Natural killer cell (primary cell): ENCODE measurements around the gene XRCC3. TPM values are rescaled to one million over a fixed set of nuclear protein-coding genes. Genes with fewer than 3 reads are reported as not detected.

Experiments used
- ATAC-seq, 3 donors: fragments of 150-1000 bp in 2 of 3; fragments of 200-7000 bp in 1 of 3; cut with Tn5 transposase; 1 replicate in 1 of 3; 2 replicates in 2 of 3; pipeline ENCODE4 v1.10.0; 2021; ENCODE audit warnings: mild to moderate bottlenecking in 2 of 3, moderate library complexity in 2 of 3
- DNase-seq, 2 donors: peaks; one replicate each; pipeline versions ENCODE4 v3.0.0 to v3.0.0-alpha.2; 2013 to 2021; ENCODE audit warnings: mixed read lengths in 1 of 2
- H3K27ac ChIP-seq: one replicate; pipeline ENCODE4 v1.5.1; 2013; ENCODE audit warnings: mild to moderate bottlenecking, low read length
- H3K27me3 ChIP-seq: one replicate; pipeline ENCODE4 v1.6.1; 2013; ENCODE audit warnings: low read length; ENCODE audit not compliant: control insufficient read depth, insufficient read depth
- H3K36me3 ChIP-seq: one replicate; pipeline ENCODE4 v1.6.1; 2013; ENCODE audit warnings: low read length; ENCODE audit not compliant: control insufficient read depth, insufficient read depth
- H3K4me1 ChIP-seq: one replicate; pipeline ENCODE4 v1.6.1; 2013; ENCODE audit warnings: low read length; ENCODE audit not compliant: control insufficient read depth, insufficient read depth
- H3K4me3 ChIP-seq: one replicate; pipeline ENCODE4 v1.5.1; 2013; ENCODE audit warnings: low read length
- H3K9me3 ChIP-seq: one replicate; pipeline ENCODE4 v1.6.1; 2013; ENCODE audit warnings: low read length; ENCODE audit not compliant: control insufficient read depth, insufficient read depth
- H3K27ac Mint-ChIP-seq, 2 donors: one replicate each; pipeline ENCODE4 v1.8.0; 2022; ENCODE audit warnings: mild to moderate bottlenecking in 2 of 2, mixed read lengths in 2 of 2, moderate library complexity in 1 of 2
- H3K27me3 Mint-ChIP-seq, 2 donors: one replicate each; pipeline ENCODE4 v1.8.0; 2022; ENCODE audit warnings: low read depth in 2 of 2, mixed read lengths in 2 of 2
- H3K36me3 Mint-ChIP-seq: one replicate; pipeline ENCODE4 v1.8.0; 2022; ENCODE audit warnings: mixed read lengths
- H3K4me1 Mint-ChIP-seq, 2 donors: one replicate each; pipeline ENCODE4 v1.8.0; 2022; ENCODE audit warnings: mixed read lengths in 2 of 2
- H3K4me3 Mint-ChIP-seq: one replicate; pipeline ENCODE4 v1.8.0; 2022; ENCODE audit warnings: mild to moderate bottlenecking, moderate library complexity, mixed read lengths
- H3K9me3 Mint-ChIP-seq, 2 donors: one replicate each; pipeline ENCODE4 v1.8.0; 2022; ENCODE audit warnings: mixed read lengths in 2 of 2
- WGBS: methylation state at CpG from one replicate; pipeline ENCODE4 v1.1.7; 2013; ENCODE audit warnings: missing lambda C conversion rate; ENCODE audit not compliant: insufficient coverage; 5-methylcytosine and 5-hydroxymethylcytosine counted together
- intact Hi-C: fragments of 100-400 bp; cut with micrococcal nuclease; formaldehyde crosslinking; loops from one replicate; pipeline ENCODE4 v1.14.2; 2022
- total RNA-seq, 4 donors: library from RNA; stranded (reverse); fragments of 120-200 nt in 1 of 4; gene quantifications; one replicate each; pipeline versions ENCODE4 v1.2.3 to v1.2.4, GENCODE V29; 2013 to 2022
- TF ChIP-seq, protein P1 (sequence below): fragments of 200-600 bp; IDR thresholded peaks from one replicate; pipeline ENCODE4 v1.8.0; 2022; ENCODE audit warnings: antibody characterized with exemption

Gene XRCC3
- total RNA-seq, 3 donors from 2014 or later (not counting 1 experiment from before 2014, with no cell fraction given): 11.6 to 12.8 (median 12.7) TPM

GRCh38 chr14:103713304-103714062 lies 1.8 kb downstream of the XRCC3 start:
- no peaks in the 10 kb centered on the region for H3K36me3 Mint-ChIP-seq
- H3K36me3 ChIP-seq: no peaks in the 10 kb centered on the region
- H3K4me1 Mint-ChIP-seq: peaks cover 11 to 30% of the 10 kb centered on the region in 2 donors
- H3K27me3 ChIP-seq: no peaks in the 10 kb centered on the region
- no peaks in the 10 kb centered on the region for H3K9me3 Mint-ChIP-seq
- H3K4me3 Mint-ChIP-seq: no peak overlapping the region
- DNase-seq (no peak), ATAC-seq (no peak)
- H3K9me3 ChIP-seq: no peaks in the 10 kb centered on the region
- 95% methylated on average over 18 of the region's 18 CpGs for WGBS
- H3K4me1 ChIP-seq: peaks cover 20% of the 10 kb centered on the region
- no peak overlapping the region for H3K27ac ChIP-seq
- no peak overlapping the region for H3K4me3 ChIP-seq
- TF ChIP-seq, protein P1, sequence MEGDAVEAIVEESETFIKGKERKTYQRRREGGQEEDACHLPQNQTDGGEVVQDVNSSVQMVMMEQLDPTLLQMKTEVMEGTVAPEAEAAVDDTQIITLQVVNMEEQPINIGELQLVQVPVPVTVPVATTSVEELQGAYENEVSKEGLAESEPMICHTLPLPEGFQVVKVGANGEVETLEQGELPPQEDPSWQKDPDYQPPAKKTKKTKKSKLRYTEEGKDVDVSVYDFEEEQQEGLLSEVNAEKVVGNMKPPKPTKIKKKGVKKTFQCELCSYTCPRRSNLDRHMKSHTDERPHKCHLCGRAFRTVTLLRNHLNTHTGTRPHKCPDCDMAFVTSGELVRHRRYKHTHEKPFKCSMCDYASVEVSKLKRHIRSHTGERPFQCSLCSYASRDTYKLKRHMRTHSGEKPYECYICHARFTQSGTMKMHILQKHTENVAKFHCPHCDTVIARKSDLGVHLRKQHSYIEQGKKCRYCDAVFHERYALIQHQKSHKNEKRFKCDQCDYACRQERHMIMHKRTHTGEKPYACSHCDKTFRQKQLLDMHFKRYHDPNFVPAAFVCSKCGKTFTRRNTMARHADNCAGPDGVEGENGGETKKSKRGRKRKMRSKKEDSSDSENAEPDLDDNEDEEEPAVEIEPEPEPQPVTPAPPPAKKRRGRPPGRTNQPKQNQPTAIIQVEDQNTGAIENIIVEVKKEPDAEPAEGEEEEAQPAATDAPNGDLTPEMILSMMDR: no peak
- intact Hi-C loops: no loop called here
- no peak overlapping the region for H3K27ac Mint-ChIP-seq
- H3K27me3 Mint-ChIP-seq: no peaks in the 10 kb centered on the region

DNA sequence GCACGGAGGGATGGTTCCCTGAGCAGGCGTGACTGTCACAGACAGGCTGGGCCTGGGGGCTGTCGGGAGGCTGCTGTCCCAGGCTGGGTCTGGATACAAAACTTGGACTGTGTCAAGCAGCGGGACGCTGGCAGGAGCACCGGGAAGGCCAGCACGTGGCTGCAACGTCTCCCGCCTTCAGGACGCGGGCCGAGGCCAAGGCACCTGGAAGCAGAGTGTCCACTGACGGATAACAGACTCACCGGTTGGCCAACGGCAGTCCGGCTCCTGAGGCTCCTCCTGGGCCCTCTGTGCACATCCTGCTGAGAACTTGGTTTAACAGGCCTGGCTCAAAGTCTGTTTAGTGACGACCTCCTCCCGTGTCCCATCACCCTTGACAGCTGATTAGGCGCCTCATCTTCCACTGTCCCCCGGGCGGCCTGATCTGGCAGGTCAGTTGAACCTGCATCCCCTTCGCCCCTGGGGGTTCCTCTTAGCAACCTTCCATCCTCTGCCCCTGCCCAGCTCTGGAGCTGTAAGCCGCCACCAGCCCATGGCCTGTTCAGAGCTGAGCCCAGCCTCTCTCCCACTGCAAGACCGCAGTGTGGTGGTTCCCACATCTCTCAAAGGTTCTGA lies 2.5 kb downstream of the XRCC3 start:
- Mint-ChIP-seq H3K27ac (no peak overlapping the region), H3K36me3 (no peaks in the 10 kb centered on the region), H3K27me3 (no peaks in the 10 kb centered on the region), H3K4me3 (no peak overlapping the region), H3K9me3 (no peaks in the 10 kb centered on the region), H3K4me1 (peaks cover 11 to 25% of the 10 kb centered on the region in 2 donors)
- H3K9me3 ChIP-seq: no peaks in the 10 kb centered on the region
- no peaks in the 10 kb centered on the region for H3K27me3 ChIP-seq
- no peak overlapping the region for H3K4me3 ChIP-seq
- WGBS: 96% methylated on average over 24 of the region's 24 CpGs
- H3K4me1 ChIP-seq: peaks cover 20% of the 10 kb centered on the region
- DNase-seq (no peak), ATAC-seq (no peak)
- H3K27ac ChIP-seq: no peak overlapping the region
- H3K36me3 ChIP-seq: no peaks in the 10 kb centered on the region
- TF ChIP-seq, protein P1: no peak
- intact Hi-C loops: no loop called here

DNA sequence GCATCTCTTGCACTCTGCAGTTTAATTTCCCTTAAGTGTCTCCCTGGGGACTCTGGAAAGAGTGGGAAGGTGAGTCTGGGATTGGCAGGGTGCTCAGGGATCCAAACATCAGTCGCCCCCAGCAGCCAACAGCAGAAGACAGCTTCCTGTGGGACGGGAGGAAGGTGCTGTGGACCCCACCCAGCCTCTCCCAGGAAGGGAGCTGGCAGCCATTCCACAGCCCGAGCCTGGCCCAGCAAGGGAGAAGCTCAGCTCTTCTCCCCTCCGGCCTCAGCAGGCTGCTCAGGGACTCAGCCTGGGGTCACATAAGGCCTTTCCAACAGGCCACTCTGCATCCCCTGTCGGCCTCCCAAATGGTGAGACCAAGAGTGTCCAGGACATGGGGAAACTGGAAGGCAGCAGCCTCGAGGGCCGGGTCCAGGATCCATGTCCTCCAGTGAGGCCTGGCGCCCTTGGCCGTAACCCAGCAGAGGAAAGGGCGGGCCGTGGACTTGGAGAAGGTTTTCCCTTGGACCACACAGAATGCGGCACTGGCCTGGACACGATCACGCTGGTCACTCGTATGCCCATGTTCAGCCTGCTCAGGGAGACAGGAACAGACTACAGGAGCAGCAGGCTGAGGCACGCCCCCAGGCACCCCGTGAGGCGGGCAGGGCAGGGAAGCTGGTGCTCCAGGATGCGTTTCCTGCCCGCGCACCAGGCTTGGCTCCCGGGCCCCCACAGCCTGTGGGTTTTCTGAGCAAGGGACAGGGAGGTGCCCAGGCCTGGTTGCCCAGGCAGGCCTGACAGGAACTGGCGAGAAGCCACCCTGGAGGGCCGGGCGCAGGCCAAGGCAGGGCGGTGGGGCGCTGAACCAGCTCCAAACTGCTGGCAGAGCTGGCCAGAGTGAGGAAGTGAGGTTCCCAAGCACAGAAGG lies 3.5 kb downstream of the XRCC3 start:
- H3K9me3 Mint-ChIP-seq: no peaks in the 10 kb centered on the region
- TF ChIP-seq, protein P1: no peak
- intact Hi-C loops: no loop called here
- Histone ChIP-seq H3K27ac (no peak overlapping the region), H3K9me3 (no peaks in the 10 kb centered on the region), H3K4me1 (peaks cover 16% of the 10 kb centered on the region), H3K27me3 (no peaks in the 10 kb centered on the region), H3K4me3 (no peak overlapping the region), H3K36me3 (no peaks in the 10 kb centered on the region)
- no peak for ATAC-seq
- H3K4me3 Mint-ChIP-seq: no peak overlapping the region
- H3K27ac Mint-ChIP-seq: no peak overlapping the region
- DNase-seq: no peak
- no peaks in the 10 kb centered on the region for H3K36me3 Mint-ChIP-seq
- peaks cover 6 to 18% of the 10 kb centered on the region in 2 donors for H3K4me1 Mint-ChIP-seq
- no peaks in the 10 kb centered on the region for H3K27me3 Mint-ChIP-seq
- WGBS: 88% methylated on average over 27 of the region's 27 CpGs
